ENCODE results near the gene NOXA1.
"Not testable (repeated sequence)": the region's sequence is repeated elsewhere in the genome, so short reads cannot be mapped to it uniquely, and the experiment has no call there.

The NOXA1 gene

DNA sequence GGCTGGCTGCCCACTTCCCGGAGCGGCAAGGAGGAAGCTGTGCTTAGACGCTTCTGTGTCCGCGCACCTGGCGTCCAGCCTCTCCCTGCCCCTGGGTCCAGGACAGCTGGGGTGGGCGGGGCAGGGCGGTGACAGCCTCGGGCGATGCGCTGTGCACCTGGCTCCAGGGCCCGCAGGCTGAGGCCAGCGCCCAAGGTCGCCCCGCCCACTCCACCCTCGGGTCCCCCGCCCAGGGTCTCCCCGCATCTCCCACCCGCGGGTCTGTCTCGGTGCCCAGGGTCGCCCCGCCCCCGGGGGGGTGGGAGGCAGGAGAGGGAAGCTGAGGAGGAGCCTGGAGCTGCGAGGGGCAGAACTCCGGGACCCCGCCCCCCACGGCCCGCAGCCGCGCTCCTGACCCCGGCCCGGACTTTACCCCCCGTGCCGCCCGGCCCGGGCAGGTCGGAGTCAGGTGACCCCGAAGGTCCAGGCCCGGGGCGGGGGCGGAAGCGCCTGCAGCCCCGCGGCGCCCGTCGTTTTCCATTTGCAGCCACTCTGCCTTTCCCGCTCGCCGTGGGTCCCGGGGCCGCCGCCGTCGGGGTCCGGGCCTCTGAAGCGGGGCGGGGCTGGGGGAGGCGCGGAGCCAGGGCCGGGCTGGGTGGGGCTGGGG is 18.2 kb downstream of the NOXA1 start, which contains the start of gene ENTPD8:
Gene ENTPD8 (minus strand): TSS at position 69 of the 646 bp plus-strand sequence. CDS start 3,072 bp downstream, outside the sequence.
- no peak for FAIRE-seq

DNA sequence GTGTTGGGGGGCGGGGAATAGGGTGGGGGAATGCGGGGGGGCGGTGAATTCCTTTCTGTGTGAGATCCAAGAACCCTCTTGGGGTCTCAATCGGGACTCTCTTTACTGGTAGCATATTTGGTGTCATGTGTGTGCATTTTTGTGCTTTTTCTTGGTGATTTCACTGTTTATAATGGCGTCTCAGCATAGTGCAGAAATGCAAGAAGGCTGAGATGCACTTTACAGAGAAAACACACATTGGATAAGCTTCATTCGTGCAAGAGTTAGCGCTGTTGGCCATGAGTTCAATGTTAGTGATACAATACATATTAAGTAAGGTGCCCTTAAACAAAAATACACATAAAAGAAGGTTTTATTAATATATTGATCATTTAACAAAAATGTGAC is 18.7 kb downstream of the NOXA1 start:
- no peak for FAIRE-seq

DNA sequence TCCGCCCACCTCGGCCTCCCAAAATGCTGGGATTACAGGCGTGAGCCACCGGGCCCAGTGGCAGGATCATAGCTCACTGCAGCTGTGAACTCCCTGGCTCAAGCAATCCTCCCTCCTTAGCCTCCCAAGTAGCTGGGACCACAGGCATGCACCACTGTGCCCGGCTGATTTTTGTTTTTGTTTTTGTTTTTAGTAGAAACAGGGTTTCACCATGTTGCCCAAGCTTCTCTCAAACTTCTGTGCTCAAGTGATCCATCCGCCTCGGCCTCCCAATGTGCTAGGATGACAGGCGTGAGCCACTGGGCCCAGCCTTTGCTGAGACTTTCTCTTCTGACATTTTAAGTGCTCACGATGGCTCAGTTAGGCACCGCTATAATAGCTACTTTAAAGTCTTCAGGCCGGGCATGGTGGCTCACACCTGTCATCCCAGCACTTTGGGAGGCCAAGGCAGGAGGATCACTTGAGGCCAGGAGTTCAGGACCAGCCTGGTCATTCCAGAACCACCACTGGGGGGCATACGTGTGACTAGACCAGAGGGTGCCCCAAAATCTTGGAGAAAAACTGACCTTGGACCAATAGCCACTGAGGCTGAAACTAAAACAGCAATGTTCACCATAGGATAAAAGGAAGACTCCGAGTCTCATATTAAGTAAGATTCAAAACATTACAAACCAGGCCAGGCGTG is 21.1 kb downstream of the NOXA1 start:
- no peak for FAIRE-seq

DNA sequence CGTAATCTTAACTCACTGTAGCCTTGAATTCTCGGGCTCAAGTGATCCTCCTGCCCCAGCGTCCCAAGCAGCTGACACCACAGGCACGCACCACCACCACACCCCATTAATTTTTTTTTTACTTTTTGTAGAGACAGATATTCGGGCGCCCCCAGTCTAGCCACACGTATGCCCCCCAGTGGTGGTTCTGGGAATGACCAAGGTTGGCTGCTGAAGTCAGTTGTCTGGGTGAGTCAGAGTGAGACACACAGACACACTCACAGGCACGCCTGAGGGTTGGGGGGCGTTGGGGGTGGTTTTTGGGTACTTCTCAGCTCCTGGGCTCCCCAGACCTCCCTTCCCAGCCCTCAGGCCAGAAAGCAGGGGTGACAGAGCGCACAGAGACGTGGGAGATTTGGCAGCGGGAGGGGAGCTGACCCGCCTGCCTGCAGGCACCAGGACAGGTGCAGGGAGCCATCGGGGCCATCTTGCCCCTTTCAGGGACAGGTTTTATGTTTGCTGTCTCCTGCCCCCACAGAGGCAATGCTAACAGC is 22.1 kb downstream of the NOXA1 start:
- FAIRE-seq, result no peak

DNA sequence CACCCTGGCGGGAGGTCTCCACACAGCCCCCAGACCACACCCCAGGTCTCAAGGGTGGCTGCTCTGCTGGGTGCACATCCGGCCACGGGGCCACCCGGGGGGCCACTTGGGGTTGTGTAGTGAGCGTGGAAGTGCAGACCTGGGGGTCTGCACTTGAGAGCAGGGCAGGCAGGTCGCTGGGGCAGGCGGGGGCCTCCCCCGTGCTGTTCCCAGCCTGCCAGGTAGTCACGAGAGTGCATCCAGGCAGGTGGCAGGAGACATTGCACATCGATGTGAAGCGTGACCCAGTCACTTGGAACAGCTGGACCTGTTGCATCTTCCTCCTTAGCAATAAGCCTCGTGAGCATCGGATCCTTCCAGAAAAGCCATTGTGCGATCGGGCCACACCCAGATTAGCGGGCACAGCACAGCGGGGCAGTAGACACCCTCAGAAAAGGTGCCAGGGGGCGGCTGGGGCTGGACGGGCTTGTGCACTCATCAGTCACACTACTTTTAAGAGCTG is 22.8 kb downstream of the NOXA1 start:
- FAIRE-seq, result no peak

DNA sequence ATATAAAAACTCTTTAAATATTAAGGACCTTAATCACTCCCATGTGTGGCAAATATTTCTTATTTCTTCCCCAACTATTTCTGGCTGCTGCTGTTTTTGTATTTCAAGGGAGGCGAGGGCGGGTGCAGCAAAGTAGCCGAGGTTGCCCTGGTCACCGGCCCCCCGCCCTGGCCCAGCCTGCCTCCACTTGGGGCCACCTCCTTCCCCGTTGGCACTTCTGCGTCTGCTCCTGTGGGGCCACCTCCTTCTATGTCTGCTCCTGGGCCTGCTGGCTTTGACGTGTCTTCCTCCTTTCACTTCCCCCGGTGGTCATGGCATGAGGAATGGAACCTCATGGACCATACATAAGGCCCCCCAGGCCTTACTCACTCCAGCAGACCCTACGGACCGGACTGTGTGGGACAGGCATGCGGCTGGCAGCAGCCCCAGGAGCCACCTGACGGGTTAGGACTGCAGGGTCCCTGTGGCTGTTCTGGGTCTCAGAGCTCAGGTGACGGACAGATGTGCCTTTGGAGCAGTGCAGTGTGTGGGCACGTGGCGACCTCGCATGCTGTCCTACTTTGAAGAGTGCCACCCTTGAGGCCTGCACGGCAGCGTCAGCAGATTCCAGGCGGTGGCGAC is 23.8 kb downstream of the NOXA1 start:
- no peak for FAIRE-seq

DNA sequence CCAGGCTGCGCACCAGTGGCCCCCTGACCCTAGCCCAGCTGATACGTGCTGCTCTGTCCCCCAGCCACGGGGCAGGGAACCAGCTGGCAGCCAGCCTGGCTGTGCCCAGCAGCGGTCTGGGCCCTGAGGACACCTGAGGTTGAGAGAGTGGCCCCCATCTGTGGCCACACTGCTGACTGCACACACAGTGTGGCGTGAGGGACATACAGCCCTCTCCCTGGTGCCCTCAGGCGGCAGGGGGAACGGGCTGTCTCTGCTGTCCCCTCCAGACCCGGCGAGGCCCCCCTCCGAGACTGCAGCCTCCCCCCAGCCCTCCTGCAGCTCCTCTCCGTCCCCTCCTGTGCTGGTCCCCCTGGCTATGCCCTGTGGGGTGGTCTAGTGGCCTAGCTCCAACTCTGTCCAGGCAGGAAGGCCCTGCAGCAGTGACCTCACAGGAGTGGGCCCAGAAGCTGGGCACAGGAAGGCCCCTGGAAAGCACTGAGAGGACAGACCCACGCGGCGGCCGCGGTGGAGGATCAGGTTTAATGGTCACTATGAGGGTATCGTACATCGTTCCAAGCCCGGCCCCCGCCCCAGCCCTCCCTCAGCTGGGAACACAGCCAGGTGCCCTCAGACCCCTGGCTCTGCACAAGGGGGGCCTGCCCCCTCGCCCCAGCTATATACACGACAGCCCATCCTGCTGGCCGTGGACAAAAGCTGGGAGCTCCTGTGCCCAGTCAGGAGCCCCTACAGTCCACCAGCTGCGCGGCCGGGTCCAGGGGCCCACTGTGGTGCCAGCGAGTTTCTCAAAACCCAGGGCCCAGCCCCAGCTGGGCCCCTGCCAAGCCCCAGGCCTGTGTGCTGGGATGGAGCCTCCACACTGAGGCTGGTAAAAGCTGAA is 24.8 kb downstream of the NOXA1 start:
- FAIRE-seq, result no peak

DNA sequence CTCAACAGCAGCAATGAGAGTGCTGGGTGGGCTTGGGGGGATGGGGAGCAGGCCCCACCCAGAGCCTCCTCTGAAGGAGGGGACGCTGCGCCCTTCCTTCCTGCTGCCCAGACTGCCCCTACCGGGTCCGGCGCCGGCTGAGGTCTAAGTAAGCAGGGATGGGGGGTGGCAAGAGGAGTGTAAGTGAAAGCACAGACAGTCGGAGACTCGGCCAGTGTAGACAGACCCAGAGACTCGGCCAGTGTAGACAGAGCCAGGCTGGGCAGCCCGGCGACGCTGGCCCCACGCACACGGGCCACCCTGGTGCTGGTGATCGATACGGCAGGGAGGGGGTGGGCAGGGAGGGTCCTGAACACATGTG is 25.4 kb downstream of the NOXA1 start:
- FAIRE-seq, result no peak

DNA sequence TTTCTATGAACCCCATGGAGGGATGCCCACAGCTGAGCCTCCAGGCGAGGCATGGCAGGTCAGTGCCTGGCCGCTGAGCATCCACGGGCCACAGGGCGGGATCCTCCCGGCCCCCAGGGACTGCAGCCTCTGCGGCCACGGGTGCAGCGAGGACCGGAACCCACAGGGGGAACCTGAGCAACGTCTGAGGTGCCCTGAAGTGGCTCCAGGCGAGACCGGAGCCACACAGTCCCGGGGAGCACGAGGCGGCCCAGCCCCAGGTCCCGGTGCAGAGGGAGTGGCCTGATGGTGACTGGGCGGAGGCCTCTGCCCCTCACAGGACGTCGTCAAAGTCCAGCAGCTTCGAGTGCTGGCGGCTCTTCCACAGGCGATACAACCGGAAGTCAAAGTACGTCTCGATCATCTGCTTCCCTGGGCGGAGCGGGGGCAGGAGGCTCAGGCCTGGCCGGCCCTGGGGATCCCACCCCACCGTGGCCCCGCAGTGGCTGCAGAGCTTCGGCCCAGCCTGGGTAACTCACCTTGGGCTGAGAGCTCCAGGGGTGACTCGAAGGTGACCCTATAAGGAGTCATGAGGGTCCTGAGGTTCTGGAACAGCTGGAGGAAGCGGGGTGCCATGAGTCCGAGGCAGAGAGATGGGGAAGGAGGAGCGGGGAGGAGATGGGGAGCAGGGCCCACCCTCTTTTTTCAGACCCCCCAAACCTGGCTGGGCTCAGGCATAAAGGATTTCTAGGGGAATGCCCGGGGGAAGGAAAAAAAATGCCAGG is 26.1 kb downstream of the NOXA1 start:
- FAIRE-seq, result no peak

DNA sequence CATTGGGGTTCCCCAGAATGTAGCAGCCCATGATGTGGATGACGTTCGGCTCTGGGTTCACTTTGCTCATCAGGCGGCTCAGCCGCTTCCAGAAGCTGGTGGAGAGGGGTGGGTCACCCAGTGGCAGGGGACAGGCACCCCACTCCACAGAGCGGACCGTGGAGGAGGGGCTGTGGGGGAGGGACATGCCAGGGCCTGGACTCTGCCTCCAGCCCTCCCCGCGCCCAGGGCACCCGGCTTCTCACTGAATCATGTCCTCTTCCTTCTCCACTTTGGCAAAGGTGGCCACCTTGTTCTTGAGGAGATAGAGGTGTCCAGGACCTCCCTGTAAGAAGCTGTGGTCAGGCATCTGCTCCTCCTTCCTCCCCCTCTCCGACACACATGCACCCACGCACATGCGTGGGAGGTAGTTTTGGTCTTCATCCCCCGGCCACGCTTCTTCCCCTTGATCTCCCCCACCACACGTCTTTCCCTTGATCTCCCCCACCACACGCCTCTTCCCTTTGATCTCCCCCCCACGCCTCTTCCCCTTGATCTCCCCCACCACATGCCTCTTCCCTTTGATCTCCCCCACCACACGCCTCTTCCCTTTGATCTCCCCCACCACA is 26.8 kb downstream of the NOXA1 start:
- FAIRE-seq, result no peak

DNA sequence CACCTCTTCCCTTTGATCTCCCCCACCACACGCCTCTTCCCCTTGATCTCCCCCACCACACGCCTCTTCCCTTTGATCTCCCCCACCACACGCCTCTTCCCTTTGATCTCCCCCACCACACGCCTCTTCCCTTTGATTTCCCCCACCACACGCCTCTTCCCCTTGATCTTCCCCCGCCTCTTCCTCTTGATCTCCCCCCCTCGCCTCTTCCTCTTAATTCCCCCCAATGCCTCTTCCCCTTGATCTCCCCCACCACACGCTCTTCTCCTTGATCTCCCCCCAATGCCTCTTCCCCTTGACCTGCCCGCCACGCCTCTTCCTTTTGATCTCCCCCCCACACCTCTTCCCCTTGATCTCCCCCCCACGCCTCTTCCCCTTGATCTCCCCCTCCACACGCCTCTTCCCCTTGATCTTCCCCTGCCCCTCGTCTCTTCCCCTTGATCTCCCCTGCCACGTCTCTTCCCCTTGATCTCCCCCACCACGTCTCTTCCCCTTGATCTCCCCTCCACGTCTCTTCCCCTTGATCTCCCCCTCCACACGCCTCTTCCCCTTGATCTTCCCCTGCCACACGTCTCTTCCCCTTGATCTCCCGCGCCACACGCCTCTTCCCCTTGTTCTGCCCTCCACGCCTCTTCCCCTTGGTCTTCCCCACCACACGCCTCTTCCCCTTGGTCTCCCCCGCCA is 27.5 kb downstream of the NOXA1 start:
- FAIRE-seq, result not testable (repeated sequence)

DNA sequence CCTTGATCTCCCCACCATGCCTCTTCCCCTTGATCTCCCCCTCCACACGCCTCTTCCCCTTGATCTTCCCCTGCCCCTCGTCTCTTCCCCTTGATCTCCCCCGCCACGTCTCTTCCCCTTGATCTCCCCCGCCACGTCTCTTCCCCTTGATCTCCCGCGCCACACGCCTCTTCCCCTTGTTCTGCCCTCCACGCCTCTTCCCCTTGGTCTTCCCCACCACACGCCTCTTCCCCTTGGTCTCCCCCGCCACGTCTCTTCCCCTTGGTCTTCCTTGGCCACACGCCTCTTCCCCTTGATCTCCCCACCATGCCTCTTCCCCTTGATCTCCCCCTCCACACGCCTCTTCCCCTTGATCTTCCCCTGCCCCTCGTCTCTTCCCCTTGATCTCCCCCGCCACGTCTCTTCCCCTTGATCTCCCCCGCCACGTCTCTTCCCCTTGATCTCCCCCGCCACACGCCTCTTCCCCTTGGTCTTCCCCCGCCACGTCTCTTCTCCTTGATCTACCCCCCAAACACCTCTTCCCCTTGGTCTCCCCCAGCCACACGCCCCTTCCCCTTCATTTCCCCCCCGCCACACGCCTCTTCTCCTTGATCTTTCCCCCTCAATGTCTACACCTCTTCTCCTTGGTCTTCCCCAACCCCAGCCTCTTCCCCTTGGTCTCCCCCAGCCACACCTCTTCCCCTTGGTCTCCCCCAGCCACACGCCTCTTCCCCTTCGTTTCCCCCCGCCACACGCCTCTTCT is 28.2 kb downstream of the NOXA1 start:
- FAIRE-seq, result not testable (repeated sequence)

DNA sequence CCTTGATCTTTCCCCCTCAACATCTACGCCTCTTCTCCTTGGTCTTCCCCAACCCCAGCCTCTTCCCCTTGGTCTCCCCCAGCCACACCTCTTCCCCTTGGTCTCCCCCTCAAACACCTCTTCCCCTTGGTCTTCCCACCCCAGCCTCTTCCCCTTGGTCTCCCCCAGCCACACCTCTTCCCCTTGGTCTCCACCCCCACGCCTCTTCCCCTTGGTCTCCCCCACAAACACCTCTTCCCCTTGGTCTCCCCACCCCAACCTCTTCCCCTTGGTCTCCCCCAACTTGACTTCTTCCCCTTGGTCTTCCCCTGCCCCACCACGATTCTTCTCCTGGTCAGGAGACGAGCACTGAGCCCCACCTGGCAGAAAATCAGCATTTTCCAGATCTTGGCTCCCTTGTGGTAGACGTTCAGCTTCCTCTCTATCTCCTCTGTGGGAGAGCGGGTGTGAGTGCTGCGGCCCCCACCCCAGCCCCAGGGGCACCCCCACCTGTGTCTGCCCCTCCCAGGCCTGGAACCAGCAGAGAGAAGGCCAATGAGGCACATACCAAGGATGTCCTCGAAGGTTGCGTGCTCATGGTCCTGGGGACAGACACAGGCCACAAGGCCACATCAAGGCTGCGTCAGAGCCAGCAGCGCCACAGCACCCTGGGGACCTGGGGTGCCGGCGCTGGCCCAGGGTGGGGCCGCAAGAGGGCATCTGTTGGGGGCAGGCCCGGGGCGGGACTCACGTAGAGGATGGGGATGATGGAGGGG is 29.0 kb downstream of the NOXA1 start:
- FAIRE-seq, result no peak

DNA sequence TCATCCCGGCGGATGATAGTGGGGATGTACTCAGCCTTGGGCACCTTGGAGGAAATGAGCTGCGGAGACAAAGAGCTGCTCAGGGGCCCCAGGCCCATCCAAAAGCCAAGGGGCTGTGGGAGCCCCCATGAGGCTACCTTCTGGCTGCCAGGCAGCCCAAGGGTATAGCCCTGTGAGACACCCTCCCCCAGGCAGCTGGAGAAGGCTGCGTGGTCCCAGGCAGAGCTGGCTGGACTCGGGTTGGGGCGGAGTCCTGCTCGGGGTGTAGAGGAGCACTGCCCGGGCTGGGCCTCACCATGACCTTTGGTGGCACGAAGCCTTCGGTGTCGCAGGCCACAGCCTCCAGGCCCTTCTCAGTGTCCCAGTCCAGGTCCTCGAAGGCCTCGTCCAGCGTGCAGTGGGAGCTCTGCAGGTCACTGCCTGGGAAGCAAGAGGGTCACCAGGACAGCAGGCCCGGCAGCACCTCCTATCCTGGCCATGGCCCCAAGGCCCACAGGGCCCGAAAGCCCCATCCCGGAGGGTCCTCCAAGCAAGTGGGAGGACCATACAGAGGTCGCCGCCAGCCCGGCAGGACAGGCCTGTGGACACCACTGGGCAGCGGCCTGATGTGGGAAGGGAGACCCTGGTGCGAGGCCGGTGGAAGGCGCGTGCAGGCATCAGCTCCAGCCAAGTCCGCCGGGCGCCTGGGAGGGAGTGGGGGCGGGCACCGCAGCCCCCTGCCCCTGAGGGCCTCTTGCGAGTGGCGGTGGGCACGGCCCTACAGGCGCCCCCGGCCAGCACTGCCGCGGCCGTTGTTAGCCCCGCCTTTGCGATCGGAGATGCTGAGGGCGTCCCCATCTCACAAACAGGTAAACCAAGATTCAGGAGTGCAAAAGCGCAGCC is 29.8 kb downstream of the NOXA1 start:
- no peak for FAIRE-seq

DNA sequence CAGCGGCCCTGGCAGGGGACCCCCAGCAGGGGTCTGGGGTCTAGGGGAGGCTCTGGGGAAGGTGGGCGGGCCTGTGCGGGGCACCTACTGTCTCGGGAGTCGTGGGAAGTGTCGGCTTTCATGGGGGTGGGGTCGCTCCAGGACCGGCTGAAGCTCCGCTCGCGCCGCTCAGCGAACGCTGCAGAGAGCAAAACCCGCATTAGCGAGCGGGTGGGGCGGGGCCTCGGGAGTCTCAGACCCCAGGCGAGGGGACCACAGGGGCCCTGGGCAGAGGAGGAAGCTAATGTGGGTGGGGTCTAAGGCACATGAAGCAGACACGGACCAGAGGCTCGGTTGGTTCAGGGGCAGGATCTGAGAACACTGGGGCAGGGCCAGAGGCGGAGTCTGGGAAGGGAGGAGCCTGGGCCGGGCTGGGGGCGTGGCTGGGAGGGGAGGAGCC is 30.5 kb downstream of the NOXA1 start:
- FAIRE-seq, result no peak

DNA sequence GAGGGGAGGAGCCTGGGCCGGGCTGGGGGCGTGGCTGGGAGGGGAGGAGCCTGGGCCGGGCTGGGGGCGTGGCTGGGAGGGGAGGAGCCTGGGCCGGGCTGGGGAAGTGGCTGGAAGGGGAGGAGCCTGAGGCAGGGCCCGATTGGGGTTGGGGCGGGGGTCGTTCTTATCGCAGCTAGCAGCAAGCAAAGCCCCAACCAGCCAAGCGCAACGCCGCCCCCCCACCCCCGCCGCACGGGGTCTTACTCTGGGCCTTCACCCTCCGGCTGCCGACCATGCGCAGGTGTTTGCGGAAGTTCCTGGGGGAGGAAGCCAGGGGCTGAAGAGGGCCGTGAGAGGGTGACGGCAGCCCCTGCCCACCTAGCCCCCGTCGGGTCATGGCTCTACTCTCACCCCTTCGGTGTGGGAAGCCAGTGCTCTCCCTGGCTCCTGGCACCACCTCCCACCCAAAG is 31.0 kb downstream of the NOXA1 start:
- no peak for FAIRE-seq

DNA sequence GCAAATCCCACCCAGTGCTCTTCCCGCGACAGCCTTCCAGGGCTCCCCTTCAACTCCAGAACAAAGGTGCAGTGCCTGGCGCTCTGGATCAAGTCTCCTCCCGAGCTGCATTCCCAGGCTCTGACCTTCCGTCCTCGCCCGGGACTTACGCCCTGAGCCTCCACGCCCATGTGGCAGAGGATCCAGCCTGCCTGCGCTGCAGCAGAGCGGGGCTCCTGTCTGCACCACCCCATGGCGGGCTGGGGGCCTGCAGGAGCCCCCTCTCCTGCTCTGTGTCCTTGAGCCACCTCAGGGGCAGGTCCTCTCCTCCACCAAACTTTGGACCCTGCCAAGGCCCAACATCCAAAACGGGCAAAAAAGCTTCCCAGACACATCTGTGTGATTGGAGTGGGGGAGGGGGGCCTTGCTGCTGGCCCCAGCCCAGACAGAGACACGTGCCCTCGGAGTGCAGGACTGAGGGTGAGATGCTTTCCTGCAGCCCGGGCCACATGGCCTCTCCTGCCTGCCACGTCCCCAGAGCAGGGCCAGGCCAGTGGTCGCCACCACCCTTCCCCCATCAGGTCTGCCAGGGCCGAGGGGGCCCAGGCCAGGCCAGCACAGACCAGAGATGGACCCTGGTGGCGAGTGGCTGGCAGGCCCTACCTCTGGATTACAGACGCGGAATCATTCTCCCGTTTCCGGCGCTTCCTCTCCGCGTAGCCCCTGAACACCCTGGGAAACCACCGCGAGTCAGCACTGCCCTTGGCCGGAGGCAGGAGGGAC is 31.6 kb downstream of the NOXA1 start:
- no peak for FAIRE-seq
